Activated effector memory CD4-positive, alpha-beta T cell treated with anti-CD3 and anti-CD28 coated beads, Interleukin-2, amount 50 U/mL, for 16 hours (primary cell): Measurements from ENCODE around the gene REX1BD.
"Not testable (repeated sequence)": the region's sequence is repeated elsewhere in the genome, so short reads cannot be mapped to it uniquely, and the experiment has no call there.

Experiments
- DNase-seq: peaks from one replicate; pipeline ENCODE4 v3.0.0-alpha.2; 2020

REX1BD gene

DNA sequence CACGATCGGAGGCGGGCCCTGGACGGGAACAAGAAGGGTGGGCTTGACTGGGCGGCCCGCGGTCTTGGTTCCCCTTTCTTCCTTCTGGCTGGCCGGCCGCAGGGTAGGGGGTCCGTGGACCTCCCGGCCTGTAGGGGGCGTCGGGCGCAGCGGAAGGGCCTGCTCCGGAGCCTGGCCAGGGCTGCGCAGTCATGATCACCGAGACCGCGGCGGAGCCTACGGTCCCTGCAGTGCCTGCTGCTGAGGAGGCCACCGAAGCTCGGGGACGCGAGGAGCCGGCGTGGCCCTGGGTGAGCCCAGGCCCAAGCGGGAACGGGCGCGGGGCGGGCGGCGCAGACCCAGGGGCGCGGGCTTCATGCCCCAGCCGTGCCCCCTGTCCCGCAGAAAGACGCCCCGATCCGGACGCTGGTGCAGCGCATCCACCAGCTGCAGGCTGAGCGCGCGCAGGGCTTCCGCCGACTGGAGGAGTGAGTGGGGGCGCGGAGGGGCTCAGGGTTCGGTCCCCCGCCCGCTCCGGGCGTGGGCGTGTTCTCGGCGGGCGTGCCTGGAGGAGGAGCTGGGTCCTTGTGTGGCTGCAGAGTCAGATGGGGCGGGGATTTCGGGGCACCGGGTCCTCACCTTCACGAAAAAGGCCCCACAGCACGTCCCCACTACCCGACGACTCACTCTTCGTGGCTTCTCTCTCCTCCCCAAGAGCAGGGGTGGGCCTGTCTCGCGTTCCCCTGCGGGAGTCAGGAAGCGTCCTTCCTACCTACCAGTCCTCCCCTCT lies at the start of gene REX1BD:
Gene REX1BD, plus strand, starts transcription at position 188 of the 769 bp plus-strand sequence. Its CDS starts 4 bp downstream, at position 192.
- DNase-seq = peak; percentile 95

DNA sequence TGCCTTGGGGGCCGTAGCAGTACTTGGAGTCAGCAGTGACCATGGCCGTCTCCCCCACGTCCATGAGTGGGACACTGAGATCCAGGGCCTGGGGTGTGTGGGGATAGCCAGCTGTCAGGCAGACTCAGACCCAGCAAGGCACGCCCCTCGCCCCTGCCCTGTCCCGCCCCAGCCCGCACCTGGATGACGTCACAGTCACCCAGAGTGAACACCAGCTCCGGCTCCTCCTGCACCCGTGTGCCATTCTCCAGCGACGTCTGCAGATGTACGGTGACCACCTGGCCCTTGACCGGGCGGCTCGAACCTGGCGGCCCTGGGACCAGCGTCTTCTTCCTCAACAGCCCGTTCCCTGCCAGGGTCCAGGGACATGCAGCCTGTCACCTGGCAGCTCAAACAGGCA lies 49.2 kb upstream of the REX1BD start:
- no peak for DNase-seq

DNA sequence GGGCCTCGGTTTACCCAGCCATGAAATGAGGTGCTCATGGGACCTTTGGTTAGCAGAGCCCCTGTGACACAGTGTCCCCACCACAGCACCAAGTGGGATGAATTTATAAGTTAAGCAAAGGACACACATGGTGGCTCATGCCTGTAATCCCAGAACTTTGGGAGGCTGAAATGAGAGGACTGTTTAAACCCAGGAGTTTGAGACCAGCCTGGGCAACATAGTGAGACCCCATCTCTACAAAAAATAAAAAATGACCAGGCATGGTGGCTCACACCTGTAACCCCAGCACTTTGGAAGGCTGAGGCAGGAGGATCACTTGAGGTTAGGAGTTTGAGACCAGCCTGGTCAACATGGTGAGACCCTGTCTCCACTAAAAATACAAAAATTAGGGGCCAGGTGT lies 48.4 kb upstream of the REX1BD start:
- DNase-seq = not testable (repeated sequence)

DNA sequence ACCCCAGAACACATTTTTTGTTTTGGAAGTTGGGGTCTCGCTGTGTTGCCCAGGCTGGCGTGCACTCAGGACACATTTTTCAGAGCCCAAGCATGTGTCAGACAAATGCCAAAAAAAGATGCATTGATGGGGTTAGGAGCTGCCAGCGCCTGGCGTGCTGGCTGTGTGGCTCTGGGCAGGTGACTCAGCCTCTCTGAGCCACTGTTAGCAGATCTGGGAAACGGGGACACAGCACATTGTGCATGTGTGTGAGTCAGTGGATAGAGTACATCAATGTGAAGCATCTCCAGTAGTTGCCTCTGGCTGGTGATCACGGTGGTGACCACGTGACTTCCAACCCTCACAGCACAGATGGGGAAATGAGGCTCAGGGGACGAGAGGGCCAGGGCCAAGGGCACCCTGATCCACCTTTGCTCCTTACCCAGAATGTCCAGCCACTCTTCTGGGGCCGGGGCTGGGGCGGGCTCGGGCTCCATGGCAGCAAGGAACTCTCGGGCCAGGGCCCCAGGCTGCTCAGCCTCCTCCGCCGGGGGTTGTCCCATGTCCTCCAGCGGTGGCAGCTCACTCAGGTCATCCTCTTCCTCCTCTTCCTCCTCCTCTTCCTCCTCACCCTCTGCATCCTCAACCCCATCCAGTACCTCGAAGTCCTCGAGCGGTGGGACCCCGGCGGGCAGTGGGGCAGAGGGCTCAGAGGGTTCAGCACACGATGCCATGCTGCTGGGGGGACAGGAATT lies 47.2 kb upstream of the REX1BD start:
- DNase-seq = no peak

DNA sequence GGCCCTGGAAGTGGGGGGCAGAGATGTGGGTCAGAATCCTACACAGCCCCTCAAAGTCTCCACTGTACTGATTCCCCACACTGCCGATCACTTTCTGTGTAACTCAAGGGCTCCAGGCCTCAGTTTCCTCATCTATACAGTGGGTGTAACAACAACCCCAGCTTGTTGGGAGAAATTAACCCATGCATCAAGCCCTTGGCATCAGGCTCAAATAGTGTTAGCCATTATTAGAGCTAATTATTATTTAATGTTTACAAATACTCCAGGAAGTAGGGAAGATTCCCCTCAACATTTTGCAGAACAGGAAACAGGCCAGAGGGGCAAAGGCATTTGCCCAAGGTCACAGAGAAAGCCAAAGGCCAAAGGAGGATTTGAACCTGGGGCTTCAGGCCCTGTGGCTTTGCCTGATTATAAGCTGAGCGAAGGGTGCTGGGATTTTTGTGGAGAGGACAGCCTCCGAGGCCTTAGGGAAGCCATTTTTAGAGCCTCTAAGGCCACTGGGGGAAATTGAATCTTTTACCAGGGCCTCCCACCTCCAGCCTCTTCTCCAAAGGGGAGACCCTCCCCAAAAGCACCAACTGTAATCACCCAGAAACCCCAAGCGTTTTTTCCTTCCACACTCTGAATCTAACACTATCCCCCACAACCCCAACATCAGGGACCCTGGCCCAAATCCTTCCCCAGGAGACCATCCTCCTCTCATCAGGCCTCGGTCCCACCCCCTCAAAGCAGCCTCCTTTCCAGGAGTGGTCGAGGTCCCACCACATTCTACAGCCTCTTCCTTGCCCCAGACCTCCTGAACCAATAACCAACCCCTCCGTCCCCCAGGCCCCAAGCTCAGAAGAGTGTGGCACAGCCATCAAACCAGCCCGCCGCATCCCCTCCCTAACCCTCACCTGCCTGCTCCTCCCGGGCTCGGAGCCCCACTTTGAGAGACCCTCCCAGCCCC lies 46.3 kb upstream of the REX1BD start:
- no peak for DNase-seq

DNA sequence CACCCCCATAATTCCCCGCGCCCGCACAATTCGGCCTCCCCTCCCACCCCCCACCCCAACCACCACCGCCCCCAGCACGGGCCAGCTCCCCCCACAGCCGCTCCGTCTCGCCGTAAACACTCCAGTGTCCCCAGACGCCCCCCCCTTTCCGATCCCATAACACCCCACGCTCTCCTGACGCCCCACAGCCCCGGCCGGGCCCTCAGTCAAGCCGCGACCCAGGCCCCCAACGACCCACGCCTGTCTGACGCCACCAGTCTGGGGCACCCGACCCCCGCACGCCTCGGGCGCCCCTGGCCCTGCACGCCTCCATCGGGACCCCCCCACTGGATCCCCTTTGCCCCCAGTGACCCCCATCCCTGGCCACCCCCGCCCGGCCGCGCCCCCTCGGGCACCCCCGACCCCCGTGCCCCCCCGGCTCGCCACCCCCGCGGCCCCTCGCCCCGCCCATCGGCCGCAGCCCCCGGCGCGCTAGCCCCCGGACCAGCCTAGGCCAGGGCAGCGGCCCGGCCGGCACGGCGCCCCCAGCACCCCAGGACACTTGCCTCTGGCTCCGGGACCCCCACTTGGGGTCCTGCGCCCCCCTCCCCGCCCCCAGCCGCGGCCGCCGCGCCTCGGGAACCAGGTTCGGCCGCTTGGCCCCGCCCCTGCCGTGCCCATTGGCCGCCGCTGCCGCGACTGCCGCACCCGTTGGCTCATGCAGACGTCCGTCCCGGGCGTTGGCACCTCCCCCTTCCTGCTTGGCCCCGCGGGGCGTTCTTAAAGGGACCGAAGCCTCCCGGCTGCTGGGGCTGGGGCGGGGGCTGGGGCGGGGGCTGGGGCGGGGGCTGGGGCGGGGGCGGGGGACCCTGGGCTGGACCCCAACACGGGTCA lies 45.4 kb upstream of the REX1BD start, which contains the start of gene FKBP8:
Gene FKBP8, minus strand, starts transcription at position 633 of the 873 bp plus-strand sequence. CDS start 1,603 bp downstream, outside the sequence.
- peak; percentile 98 for DNase-seq

DNA sequence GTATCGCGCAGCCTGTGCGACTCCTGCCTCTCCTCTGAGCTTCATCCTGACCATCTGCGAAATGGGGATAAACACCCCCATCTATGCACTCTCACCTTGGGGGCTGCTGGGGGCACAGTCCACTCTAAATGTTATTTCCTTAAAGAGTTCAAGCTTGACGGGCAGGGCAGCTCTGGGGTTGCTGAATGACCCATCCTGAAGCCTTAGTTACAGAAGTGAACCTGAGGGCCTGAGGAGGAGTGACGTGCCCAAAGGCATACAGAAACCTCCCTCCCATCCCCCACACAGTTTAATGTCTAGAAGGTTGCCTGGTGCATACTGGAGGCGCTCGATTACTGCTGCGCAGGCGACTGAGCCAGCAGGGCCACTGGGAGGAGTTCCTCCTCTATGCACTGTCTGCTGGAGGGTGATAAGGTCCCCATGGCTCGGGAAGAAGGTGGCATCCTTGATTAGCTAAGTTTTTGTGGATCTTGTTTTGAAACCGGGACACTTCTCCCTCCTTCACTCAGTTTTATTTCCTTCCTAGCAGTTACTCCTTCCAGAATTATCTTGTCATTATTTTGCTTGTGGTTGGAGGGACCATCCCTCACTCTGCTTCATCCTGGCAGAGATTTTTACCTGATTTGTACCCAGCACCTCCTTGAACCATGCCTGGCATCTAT lies 44.7 kb upstream of the REX1BD start:
- peak; percentile 87 for DNase-seq

DNA sequence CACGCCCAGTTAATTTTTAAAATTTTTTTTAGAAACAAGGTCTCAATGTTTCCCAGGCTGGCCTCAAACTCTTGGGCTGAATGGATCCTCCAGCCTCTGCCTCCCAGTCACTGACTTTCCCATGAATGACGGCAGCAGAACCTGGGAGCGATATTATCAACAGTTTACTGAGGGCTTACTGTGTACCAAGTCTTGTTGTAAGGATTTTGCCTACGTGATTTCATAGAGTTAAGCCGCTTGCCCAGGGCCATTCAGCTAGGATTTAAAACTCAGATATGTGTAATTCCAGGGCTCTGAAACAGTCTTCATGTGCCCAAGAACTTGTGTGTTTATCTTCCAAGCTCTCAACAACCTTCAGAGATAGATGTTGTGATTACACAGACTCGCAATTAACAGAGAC lies 37.0 kb upstream of the REX1BD start:
- no peak for DNase-seq

DNA sequence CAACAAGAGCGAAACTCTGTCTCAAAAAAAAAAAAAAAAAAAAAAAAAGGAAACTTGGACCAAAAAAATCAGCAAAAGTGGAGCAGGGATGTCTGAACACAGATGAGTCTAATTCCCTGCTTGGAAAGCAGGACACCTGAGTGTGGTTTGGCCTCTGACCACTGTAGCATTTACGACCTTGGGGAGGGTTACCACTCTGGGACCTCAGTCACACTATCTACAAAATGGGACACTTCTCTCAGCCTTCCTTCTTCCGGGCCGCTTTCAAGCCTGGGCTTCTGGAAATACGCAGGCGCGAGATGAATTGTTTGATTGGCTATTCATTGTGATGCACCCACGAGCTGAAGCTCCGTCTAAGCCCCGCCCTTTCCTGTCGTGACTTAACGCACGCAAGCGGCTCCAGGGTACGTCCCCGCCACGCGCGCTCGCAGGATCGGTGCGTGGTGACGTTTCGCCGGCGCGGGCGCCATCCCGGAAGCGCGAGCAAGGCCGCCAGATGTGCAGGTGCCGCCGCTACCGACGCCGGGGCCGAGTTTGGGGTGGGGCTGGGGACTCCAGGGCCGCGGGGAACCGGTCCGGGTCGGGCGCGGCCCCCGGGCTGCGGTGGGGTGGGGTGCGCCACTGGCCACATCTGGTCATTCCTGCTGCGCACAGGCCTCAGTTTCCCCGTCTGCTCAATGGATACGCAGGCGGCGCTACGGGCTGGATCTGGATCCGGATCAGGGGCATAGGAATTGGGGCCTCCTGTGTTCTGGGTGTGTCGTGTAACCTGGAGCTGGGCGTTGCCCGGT lies 31.0 kb upstream of the REX1BD start, which contains the start of gene KXD1:
Gene KXD1, plus strand, starts transcription at position 460 of the 791 bp plus-strand sequence. CDS start 4,187 bp downstream, outside the sequence.
- DNase-seq = peak; percentile 99

DNA sequence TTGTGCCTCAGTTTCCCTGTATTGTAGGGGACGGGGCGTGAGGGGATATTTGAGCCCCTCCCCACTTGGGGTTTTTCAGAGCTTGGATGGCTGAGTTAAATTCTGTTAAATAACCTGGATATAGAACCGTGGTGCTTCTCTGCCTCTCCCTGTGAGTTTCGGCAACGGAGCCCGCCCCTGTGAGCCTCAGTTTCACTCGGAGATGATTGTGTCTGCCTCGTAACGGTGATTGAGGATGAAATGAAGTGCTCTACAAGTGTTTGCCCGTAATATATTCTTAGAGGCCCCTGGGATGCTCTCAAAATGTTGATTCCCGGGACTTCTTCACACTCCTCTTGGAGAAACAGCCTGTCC lies 30.4 kb upstream of the REX1BD start:
- no peak for DNase-seq

DNA sequence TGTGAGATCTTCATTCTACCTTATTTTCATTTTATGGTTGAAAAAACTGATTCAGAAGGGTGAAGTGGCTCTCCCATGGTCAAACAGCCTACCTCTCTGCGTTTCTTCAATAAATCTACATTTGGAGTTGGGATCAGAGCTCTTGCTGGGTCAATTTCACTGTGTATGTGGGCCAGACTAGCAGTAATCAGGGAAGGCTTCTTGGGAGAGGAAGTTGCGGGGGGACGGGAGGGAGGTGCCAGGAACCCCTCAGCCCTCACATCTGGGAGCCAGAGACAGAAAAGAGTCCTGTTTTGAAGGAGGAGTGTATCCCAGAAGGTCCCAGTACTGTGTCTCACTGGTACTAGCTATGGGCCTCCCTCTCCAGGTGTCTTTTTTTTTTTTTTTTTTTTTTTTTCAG lies 30.0 kb upstream of the REX1BD start:
- DNase-seq = no peak

DNA sequence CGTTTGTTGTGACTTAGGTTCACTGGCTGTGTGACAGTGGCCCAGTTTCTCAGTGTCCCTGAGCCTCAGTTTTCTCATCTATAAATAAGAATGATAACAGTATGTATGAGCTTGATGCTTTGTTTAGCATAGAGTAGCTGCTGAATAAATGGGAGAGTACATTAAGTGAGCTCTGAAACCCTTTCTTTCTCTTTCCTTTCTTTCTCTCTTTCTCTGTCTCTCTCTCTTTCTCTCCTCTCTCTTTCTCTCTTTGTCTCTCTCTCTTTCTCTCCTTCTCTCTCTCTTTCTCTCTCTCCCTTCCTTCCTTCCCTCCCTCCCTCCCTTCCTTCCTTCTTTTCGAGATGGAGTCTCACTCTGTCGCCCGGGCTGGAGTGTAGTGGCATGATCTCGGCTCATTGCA lies 28.9 kb upstream of the REX1BD start:
- DNase-seq = no peak

DNA sequence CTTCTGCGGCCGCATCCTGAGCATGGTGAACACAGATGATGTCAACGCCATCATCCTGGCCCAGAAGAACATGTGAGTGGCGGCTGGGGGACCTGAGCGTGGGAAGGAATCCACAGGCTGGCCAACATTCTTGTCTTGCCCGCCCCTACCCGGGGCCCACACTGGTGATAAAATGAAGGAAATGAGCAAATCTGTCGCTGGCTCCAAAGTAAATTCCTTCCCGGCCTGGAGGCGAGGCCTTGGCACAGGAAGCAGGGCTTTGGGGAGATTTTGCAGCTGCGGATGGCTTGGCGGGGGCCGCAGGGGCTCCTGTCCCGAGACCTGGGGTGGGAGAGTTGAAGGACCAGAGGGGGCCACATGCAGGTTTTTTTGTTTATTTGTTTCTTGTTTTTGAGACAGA lies 26.5 kb upstream of the REX1BD start:
- no peak for DNase-seq

DNA sequence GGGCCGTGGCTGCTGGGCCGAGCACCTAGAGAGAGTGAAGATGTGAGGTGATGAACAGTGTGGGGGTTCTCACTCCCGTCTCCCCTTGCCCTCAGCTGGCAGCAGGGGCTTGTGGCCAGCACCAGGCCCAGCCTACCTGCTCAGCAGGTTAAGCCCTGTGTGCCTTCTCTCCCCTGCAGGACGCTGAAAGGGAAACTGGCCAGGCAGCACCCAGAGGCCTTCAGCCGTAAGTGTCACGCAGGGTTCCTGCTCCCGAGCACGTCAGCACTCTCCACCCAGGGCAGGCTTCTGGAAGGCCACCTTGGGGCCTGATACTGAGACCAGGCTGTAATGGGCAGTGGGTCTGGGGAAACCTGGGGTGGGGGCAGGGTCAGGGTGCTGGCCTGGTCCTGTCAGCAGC lies 21.6 kb upstream of the REX1BD start:
- DNase-seq = no peak

DNA sequence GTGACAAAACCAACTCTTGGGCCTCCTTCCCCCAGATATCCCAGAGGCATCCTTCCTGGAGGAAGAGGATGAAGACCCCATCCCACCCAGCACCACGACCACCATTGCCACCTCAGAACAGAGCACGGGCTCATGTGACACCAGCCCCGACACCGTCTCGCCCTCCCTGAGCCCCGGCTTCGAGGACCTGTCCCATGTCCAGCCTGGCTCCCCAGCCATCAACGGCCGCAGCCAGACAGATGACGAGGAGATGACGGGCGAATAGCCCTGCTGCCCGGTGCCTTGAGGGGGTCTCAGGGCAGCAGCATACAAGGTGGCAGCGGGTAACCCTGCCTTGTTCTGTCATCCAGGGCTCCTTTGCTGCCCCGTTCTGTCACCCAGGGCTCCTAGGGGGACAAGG lies 20.2 kb upstream of the REX1BD start:
- no peak for DNase-seq

DNA sequence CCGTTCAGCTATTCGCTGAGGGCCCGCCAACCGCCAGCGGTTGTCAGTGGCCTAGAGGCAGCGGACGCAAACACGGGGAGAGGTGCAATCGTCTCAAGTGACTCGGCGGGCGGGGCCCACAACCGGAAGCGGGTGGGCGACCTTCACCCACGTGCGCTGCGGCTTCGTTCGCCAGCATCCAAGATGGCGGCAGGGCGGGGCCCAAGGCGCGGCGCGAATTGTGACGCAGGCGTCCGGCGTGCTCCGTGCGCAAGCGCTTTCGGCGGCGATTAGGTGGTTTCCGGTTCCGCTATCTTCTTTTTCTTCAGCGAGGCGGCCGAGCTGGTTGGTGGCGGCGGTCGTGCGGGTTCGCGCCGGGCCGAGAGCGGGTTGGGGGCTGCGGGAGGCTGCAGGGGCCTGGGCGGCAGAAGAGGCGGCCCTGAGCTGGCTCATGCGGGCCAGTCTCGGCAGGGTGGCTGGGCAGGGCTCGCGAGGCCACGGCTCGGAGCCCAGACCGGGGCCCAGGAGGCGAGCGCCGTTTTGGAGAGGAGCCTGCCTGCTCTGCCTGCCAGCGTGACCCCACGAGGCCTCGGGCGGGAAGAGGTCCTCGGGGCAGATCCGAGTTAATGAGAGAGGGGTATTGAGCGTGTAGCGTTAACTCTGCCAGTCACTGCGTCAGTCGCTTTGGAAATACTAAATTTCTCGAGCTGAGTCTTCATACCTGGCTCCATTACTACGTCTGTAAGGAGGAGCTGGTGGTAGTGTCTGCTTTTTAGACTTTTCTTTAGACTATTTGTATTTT lies 16.8 kb upstream of the REX1BD start, which contains the start of gene UBA52:
Gene UBA52, plus strand, starts transcription at position 294 of the 781 bp plus-strand sequence. CDS start 1,444 bp downstream, outside the sequence.
- peak; percentile 100 for DNase-seq

DNA sequence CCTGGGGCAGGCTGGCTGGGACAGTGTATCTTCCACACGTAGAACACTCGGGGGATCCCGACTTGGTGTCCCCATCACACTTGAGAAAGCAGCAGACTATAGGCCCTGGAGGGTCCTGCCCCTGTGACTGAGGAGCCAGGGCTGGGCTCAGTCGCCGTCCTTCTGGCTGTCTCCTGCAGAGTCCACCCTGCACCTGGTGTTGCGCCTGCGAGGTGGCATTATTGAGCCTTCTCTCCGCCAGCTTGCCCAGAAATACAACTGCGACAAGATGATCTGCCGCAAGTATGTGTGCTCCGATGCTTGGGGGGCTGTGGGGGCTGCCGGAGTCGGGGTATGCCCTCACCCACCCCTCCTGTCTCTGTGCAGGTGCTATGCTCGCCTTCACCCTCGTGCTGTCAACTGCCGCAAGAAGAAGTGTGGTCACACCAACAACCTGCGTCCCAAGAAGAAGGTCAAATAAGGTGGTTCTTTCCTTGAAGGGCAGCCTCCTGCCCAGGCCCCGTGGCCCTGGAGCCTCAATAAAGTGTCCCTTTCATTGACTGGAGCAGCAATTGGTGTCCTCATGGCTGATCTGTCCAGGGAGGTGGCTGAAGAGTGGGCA lies 13.8 kb upstream of the REX1BD start:
- no peak for DNase-seq

DNA sequence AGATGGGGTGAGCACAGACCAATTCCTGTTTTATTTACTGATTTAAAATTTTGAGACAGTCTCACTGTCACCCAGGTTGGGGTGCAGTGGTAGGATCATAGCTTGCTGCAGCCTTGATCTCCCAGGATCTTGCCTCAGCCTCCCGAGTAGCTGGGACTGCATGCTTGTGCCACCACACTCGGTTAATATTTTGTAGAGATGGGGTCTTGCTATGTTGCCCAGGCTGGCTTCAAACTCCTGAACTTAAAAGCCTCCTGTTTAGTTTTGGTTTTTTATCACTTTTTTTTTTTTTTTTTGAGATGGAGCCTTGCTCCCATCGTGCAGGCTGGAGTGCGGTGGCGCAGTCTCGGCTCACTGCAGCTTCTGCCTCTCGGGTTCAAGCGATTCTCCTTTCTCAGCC lies 12.2 kb upstream of the REX1BD start:
- DNase-seq = no peak

DNA sequence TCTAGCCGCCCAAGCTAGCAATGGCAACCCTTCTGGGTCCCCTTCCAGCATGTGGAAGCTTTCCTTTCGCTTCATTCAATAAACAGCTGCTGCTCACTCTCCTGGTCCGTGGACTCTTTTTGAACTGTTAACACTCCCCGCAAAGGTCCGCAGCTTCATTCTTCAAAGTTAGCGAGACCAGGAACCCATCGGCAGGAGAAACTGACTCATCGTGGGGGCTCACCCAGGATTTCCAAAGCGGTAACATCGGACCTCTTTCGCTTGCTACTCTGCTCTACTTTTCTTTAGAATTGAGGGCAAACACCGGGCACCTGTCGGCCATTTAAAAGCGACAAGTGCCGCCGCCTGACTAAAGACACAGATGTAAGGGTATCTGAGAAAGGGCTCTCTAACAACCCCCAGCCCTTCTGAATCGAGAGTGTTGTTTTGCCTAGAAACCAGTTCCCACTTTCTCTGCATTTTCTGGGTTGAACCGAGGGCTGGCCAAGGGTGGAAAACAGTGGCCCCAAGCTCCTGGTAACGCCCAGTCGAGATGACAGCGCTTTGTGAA lies 11.2 kb upstream of the REX1BD start:
- DNase-seq = no peak
